Lung (tissue), 12 donors: ENCODE data around the gene TIGAR. TPM values are rescaled to one million over a fixed set of nuclear protein-coding genes. Genes with fewer than 3 reads are reported as not detected.

Experiments
- ATAC-seq: fragments of 200-7000 bp; cut with Tn5 transposase; one replicate; pipeline ENCODE4 v1.9.1; 2020; ENCODE audit warnings: moderate number of reproducible peaks; ENCODE audit not compliant: insufficient read depth, low FRiP score
- DNase-seq, 3 donors: peaks; one replicate each; pipeline ENCODE4 v3.0.0-alpha.2; 2013 to 2017
- H3K27ac ChIP-seq, 2 donors: one replicate each; pipeline ENCODE4 v1.5.1; 2013; ENCODE audit warnings: mild to moderate bottlenecking in 2 of 2, moderate library complexity in 2 of 2, control low read depth in 1 of 2, inconsistent platforms in 1 of 2, low read depth in 1 of 2, low read length in 1 of 2
- H3K27me3 ChIP-seq, 3 donors: one replicate each; pipeline ENCODE4 v1.5.1; 2013; ENCODE audit warnings: low read length in 2 of 3; ENCODE audit not compliant: control insufficient read depth in 3 of 3, insufficient read depth in 3 of 3
- H3K36me3 ChIP-seq, 4 donors: one replicate each; pipeline ENCODE4 v1.5.1; 2013; ENCODE audit warnings: low read length in 4 of 4, mild to moderate bottlenecking in 1 of 4, moderate library complexity in 1 of 4; ENCODE audit not compliant: control insufficient read depth in 4 of 4, insufficient read depth in 4 of 4
- H3K4me1 ChIP-seq, 5 donors: one replicate each; pipeline ENCODE4 v1.5.1; 2013; ENCODE audit warnings: low read length in 5 of 5, mild to moderate bottlenecking in 2 of 5, moderate library complexity in 1 of 5; ENCODE audit not compliant: control insufficient read depth in 5 of 5, insufficient read depth in 5 of 5
- H3K4me3 ChIP-seq: one replicate; pipeline ENCODE4 v1.5.1; 2013; ENCODE audit warnings: mild to moderate bottlenecking, control low read depth, moderate library complexity
- H3K9ac ChIP-seq, 2 donors: one replicate each; pipeline ENCODE4 v1.5.1; 2013; ENCODE audit warnings: low read length in 2 of 2, control low read depth in 1 of 2; ENCODE audit not compliant: insufficient read depth in 1 of 2
- H3K9me3 ChIP-seq, 4 donors: one replicate each; pipeline ENCODE4 v1.5.1; 2013; ENCODE audit warnings: low read length in 3 of 4, mild to moderate bottlenecking in 1 of 4, moderate library complexity in 1 of 4; ENCODE audit not compliant: control insufficient read depth in 4 of 4, insufficient read depth in 3 of 4
- CTCF ChIP-seq: IDR thresholded peaks from 2 replicates; pipeline ENCODE4 v1.5.1; 2012; ENCODE audit warnings: mild to moderate bottlenecking; ENCODE audit errors: control extremely low read depth, extremely low read depth
- WGBS, 2 donors: extraction: QIAGEN DNeasy Blood & Tissue Kit; methylation state at CpG; one replicate each; pipeline ENCODE4 v1.1.7; 2013; 5-methylcytosine and 5-hydroxymethylcytosine counted together
- polyA plus RNA-seq, 2 donors: library from polyadenylated mRNA; stranded (reverse); fragments of 200-250 nt; gene quantifications; one replicate each; pipeline ENCODE4 v1.2.1, GENCODE V29; 2013
- total RNA-seq, 2 donors: library from RNA; depleted of rRNA in 1 of 2; stranded (reverse); fragments of >200 nt in 1 of 2; gene quantifications; one replicate each; pipeline ENCODE4 v1.2.1, GENCODE V29; 2014 to 2021
- donor health status: control.
- donor health status: control.
- donor health status: Bipolar disorder and iron deficiency.
- donor health status: healthy.
- donor health status: DM: yes; HTN: yes; CAD: no.

The TIGAR gene
- total and polyA plus RNA-seq, 4 donors, result 1.6 to 9.1 (median 6.5) TPM

GRCh38 chr12:4283512-4284255 lies 37.3 kb upstream of the TIGAR start:
- no peak for ATAC-seq
- no peak for DNase-seq
- no peak overlapping the region for H3K9ac ChIP-seq
- H3K9me3 ChIP-seq, result no peaks in the 10 kb centered on the region
- 83 to 84% methylated on average over 12 of the region's 12 CpGs for WGBS, 2 donors
- no peak overlapping the region for H3K27ac ChIP-seq
- no peak for TF ChIP-seq CTCF
- H3K4me3 ChIP-seq, result no peak overlapping the region
- peaks cover 6 to 64% (median 30%) of the 10 kb centered on the region in 4 donors for H3K36me3 ChIP-seq
- H3K4me1 ChIP-seq, result peaks cover 8 to 29% (median 16%) of the 10 kb centered on the region in 5 donors
- no peaks in the 10 kb centered on the region for H3K27me3 ChIP-seq

- Histone ChIP-seq H3K9ac (no peak overlapping the region), H3K9me3 (no peaks in the 10 kb centered on the region), H3K27ac (no peak overlapping the region), H3K4me3 (no peak overlapping the region), H3K27me3 (no peaks in the 10 kb centered on the region), H3K36me3 (peaks cover 6 to 68% (median 35%) of the 10 kb centered on the region in 4 donors), H3K4me1 (peaks cover 9 to 22% (median 14%) of the 10 kb centered on the region in 5 donors)
- DNase-seq, result no peak
- WGBS, 2 donors, result 74 to 95% methylated on average over 4 of the region's 4 CpGs
- no peak for TF ChIP-seq CTCF
- no peak for ATAC-seq
Measured at GRCh38 chr12:4284306-4284705, 36.7 kb upstream of the TIGAR start.

- Histone ChIP-seq H3K4me1 (peaks cover 6 to 15% (median 9%) of the 10 kb centered on the region in 5 donors), H3K27ac (no peak overlapping the region), H3K9me3 (no peaks in the 10 kb centered on the region), H3K27me3 (no peaks in the 10 kb centered on the region), H3K9ac (no peak overlapping the region), H3K4me3 (no peak overlapping the region), H3K36me3 (peaks cover 6 to 69% (median 34%) of the 10 kb centered on the region in 4 donors)
- 92 to 93% methylated on average over 8 of the region's 8 CpGs for WGBS, 2 donors
- DNase-seq (no peak), ATAC-seq (no peak)
- TF ChIP-seq CTCF, result no peak
Measured at GRCh38 chr12:4285070-4285469, 35.9 kb upstream of the TIGAR start.
